GM19099 (cell line): ENCODE data around the gene MALAT1.

Experiments used
- POLR2A ChIP-seq: IDR thresholded peaks from 3 replicates; pipeline ENCODE4 v1.6.1; 2011; ENCODE audit warnings: low read depth; ENCODE audit not compliant: insufficient read length; ENCODE audit errors: extremely low read depth

MALAT1 gene

GRCh38 chr11:65503368-65503948 lies 4.6 kb downstream of the MALAT1 start:
- no peak for TF ChIP-seq POLR2A

DNA sequence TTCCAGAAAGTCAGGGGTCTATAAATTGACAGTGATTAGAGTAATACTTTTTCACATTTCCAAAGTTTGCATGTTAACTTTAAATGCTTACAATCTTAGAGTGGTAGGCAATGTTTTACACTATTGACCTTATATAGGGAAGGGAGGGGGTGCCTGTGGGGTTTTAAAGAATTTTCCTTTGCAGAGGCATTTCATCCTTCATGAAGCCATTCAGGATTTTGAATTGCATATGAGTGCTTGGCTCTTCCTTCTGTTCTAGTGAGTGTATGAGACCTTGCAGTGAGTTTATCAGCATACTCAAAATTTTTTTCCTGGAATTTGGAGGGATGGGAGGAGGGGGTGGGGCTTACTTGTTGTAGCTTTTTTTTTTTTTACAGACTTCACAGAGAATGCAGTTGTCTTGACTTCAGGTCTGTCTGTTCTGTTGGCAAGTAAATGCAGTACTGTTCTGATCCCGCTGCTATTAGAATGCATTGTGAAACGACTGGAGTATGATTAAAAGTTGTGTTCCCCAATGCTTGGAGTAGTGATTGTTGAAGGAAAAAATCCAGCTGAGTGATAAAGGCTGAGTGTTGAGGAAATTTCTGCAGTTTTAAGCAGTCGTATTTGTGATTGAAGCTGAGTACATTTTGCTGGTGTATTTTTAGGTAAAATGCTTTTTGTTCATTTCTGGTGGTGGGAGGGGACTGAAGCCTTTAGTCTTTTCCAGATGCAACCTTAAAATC lies 5.3 kb downstream of the MALAT1 start:
- peak; percentile 61 for TF ChIP-seq POLR2A

DNA sequence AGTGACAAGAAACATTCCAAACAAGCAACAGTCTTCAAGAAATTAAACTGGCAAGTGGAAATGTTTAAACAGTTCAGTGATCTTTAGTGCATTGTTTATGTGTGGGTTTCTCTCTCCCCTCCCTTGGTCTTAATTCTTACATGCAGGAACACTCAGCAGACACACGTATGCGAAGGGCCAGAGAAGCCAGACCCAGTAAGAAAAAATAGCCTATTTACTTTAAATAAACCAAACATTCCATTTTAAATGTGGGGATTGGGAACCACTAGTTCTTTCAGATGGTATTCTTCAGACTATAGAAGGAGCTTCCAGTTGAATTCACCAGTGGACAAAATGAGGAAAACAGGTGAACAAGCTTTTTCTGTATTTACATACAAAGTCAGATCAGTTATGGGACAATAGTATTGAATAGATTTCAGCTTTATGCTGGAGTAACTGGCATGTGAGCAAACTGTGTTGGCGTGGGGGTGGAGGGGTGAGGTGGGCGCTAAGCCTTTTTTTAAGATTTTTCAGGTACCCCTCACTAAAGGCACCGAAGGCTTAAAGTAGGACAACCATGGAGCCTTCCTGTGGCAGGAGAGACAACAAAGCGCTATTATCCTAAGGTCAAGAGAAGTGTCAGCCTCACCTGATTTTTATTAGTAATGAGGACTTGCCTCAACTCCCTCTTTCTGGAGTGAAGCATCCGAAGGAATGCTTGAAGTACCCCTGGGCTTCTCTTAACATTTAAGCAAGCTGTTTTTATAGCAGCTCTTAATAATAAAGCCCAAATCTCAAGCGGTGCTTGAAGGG lies 6.0 kb downstream of the MALAT1 start:
- TF ChIP-seq POLR2A, result peak; percentile 46

GRCh38 chr11:65505466-65506289 lies 6.8 kb downstream of the MALAT1 start:
- peak; percentile 44 for TF ChIP-seq POLR2A

- TF ChIP-seq POLR2A, result no peak
Measured at GRCh38 chr11:65506290-65506771, 7.5 kb downstream of the MALAT1 start.

GRCh38 chr11:65506772-65507505 lies 8.1 kb downstream of the MALAT1 start:
- peak; percentile 79 for TF ChIP-seq POLR2A

DNA sequence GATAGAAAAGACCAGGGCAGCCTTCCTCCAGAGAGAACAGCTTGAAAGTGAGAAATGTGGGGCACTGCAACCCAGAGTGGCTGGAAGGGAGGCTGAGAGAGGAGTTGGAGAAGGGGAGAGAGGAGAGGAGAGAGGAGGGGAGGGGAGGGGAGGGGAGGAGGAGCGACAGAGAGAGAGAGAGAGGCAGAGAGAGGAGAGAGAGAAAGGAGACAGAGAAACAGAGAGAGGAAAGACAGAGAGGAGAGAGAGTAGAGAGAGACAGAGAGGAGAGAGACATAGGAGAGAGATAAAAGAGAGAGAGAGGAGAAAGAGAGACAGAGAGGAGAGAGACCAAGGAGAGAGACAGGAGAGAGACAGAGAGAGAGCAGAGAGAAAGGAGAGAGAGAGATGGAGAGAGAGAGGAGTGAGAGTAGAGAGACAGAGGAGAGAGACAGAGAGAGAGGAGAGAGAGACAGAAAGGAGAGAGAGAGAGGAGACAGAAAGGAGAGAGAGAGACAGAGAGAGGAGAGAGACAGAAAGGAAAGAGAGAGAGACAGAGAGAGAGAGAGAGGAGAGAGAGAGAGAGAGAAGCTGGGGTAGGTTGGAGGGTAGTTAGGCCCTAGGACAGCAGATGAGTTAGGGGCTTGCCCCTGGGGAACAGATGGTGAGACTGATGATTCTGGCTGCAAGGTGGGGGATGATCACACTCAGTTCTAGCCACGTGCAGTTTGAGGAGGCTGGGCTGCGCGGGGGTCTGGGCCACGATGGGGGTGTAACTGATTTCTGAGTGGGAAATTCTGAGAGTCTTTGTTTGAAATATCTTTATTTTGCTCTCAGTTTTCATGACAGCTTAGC lies 17.5 kb downstream of the MALAT1 start:
- TF ChIP-seq POLR2A, result no peak

- TF ChIP-seq POLR2A, result peak; percentile 15
Measured at GRCh38 chr11:65522718-65523630, 24.1 kb downstream of the MALAT1 start.

DNA sequence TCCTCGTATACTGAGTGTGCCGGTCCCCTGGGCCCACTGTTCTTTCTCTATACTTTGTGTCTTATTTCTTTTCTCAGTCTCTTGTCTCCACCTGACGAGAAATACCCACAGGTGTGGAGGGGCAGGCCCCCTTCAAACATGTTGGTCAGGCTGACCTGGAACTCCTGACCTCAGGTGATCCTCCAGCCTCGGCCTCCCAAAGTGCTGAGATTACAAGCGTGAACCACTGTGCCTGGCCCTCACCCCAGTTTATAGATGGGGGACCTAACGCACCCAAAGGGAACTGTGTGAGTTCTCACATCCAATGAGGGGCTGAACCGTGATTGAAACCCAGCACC lies 24.8 kb downstream of the MALAT1 start:
- TF ChIP-seq POLR2A, result peak; percentile 5

DNA sequence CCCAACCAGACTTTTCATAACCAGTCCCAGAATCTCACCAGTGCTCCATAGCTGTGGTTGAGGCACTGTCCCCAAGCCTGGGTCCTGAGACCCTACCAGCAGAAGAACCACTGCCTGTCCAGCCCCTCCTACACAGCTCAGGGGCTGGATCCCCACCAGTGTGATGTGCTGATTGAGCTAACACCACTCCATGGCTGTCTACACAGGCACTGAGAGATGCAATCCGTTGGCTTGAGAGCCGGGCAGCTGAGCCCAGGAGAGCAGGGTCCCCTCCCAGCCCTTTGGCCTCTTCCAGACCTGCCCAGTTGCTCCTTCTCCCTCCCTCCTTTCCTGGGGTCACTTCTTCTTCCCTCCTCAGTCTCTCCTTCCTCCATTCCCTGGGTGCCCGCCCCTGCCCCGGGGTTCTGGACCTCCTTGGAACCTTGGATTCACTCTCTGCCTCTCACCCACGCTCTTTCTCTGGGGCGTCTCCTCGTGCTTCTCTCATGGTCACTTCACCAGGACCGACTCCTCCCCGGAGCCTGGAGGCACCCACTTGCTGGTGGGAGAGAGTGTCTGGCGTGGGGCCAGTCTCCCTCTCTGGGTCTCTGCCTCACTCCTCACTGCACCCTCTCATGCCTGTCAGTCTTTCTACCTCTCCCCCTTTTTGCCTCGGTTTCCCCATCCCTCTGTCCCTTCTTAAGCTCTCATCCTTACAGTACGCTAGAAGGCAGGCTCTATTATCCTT lies 25.3 kb downstream of the MALAT1 start:
- TF ChIP-seq POLR2A, result no peak

GRCh38 chr11:65524741-65525545 lies 26.1 kb downstream of the MALAT1 start, which contains the start of gene SCYL1:
Gene SCYL1 (plus strand): TSS chr11:65525083. CDS start chr11:65525154, 71 bp downstream.
- TF ChIP-seq POLR2A, result peak; percentile 62
